HepG2 (cell line): ENCODE measurements around the gene CENPO. TPM values are rescaled to one million over a fixed set of nuclear protein-coding genes. Genes with fewer than 3 reads are reported as not detected.

Experiments used
- ARNT ChIP-seq: fragments of 450-650 bp; IDR thresholded peaks from 2 replicates; pipeline ENCODE4 v1.6.1; 2017
- ATF1 ChIP-seq: IDR thresholded peaks from 2 replicates; pipeline ENCODE4 v1.6.1; 2016; ENCODE audit warnings: mild to moderate bottlenecking, control low read depth
- HDAC1 ChIP-seq: sonication (generic); formaldehyde crosslinking; IDR thresholded peaks from 2 replicates; pipeline ENCODE4 v1.5.1; 2020; ENCODE audit warnings: mild to moderate bottlenecking, missing genetic modification reagents
- HNRNPK ChIP-seq: fragments of 200-400 bp; formaldehyde crosslinking; IDR thresholded peaks from 2 replicates; pipeline ENCODE4 v1.6.1; 2018; ENCODE audit warnings: low read length, low read depth, moderate library complexity, mild to moderate bottlenecking; ENCODE audit not compliant: poor library complexity, severe bottlenecking
- KAT2B ChIP-seq: fragments of 150-350 bp; IDR thresholded peaks from 2 replicates; pipeline ENCODE4 v1.6.1; 2014; ENCODE audit warnings: low read depth, low read length, borderline replicate concordance
- MAFF ChIP-seq: IDR thresholded peaks from 2 replicates; pipeline ENCODE4 v1.6.1; 2011; ENCODE audit warnings: low read depth, low read length, improper control_type of control experiment
- MBNL3 ChIP-seq: fragments of 250-450 bp; sonication (Bioruptor Pico); conservative IDR thresholded peaks from 2 replicates; pipeline ENCODE4 v1.8.0; 2022; ENCODE audit warnings: mild to moderate bottlenecking, inconsistent platforms
- PRMT3 ChIP-seq: sonication (generic); formaldehyde crosslinking; IDR thresholded peaks from 2 replicates; pipeline ENCODE4 v1.8.1; 2022; ENCODE audit warnings: low read depth, mild to moderate bottlenecking, moderate library complexity, missing genetic modification reagents, borderline replicate concordance
- RARA ChIP-seq: IDR thresholded peaks from 2 replicates; pipeline ENCODE4 v1.6.1; 2016; ENCODE audit warnings: missing genetic modification reagents, missing compliant biosample characterization
- SALL2 ChIP-seq: sonication (generic); formaldehyde crosslinking; IDR thresholded peaks from 2 replicates; pipeline ENCODE4 v1.8.1; 2023; ENCODE audit warnings: mild to moderate bottlenecking, missing genetic modification reagents, inconsistent platforms
- SNAI1 ChIP-seq: sonication (generic); formaldehyde crosslinking; IDR thresholded peaks from 2 replicates; pipeline ENCODE4 v1.5.0; 2020; ENCODE audit warnings: mild to moderate bottlenecking, missing genetic modification reagents, borderline replicate concordance
- STAT6 ChIP-seq: sonication (generic); formaldehyde crosslinking; IDR thresholded peaks from 2 replicates; pipeline ENCODE4 v1.4.0; 2020; ENCODE audit warnings: missing genetic modification reagents, mild to moderate bottlenecking, borderline replicate concordance
- THAP9 ChIP-seq: sonication (generic); formaldehyde crosslinking; IDR thresholded peaks from 2 replicates; pipeline ENCODE4; 2020; ENCODE audit warnings: missing genetic modification reagents, mild to moderate bottlenecking, borderline replicate concordance
- ZBTB14 ChIP-seq: sonication (generic); formaldehyde crosslinking; IDR thresholded peaks from 2 replicates; pipeline ENCODE4 v1.4.0; 2020; ENCODE audit warnings: missing genetic modification reagents
- ZFP36 ChIP-seq: fragments of 150-350 bp; IDR thresholded peaks from 2 replicates; pipeline ENCODE4 v1.6.1; 2018; ENCODE audit warnings: borderline replicate concordance, low read length, low read depth; ENCODE audit not compliant: partially characterized antibody
- ZIK1 ChIP-seq: sonication (generic); formaldehyde crosslinking; IDR thresholded peaks from 2 replicates; pipeline ENCODE4 v1.5.0; 2020; ENCODE audit warnings: mild to moderate bottlenecking, low read depth, missing genetic modification reagents, borderline replicate concordance
- ZNF337 ChIP-seq: sonication (generic); formaldehyde crosslinking; IDR thresholded peaks from 2 replicates; pipeline ENCODE4 v1.5.1; 2020; ENCODE audit warnings: missing genetic modification reagents, low read depth, mild to moderate bottlenecking, borderline replicate concordance
- ZNF431 ChIP-seq: sonication (generic); formaldehyde crosslinking; IDR thresholded peaks from 2 replicates; pipeline ENCODE4 v1.9.0; 2022; ENCODE audit warnings: missing genetic modification reagents, low read depth, mild to moderate bottlenecking, borderline replicate concordance
- ZNF460 ChIP-seq: sonication (generic); formaldehyde crosslinking; IDR thresholded peaks from 2 replicates; pipeline ENCODE4 v1.5.1; 2020; ENCODE audit warnings: missing genetic modification reagents, mild to moderate bottlenecking, borderline replicate concordance
- ZNF558 ChIP-seq: sonication (generic); formaldehyde crosslinking; IDR thresholded peaks from 2 replicates; pipeline ENCODE4 v1.9.0; 2022; ENCODE audit warnings: mild to moderate bottlenecking, missing genetic modification reagents, borderline replicate concordance
- ZNF782 ChIP-seq: sonication (generic); formaldehyde crosslinking; IDR thresholded peaks from 2 replicates; pipeline ENCODE4 v1.4.0; 2020; ENCODE audit warnings: missing genetic modification reagents, mild to moderate bottlenecking, borderline replicate concordance
- ZSCAN12 ChIP-seq: sonication (generic); formaldehyde crosslinking; IDR thresholded peaks from 2 replicates; pipeline ENCODE4 v1.9.0; 2021; ENCODE audit warnings: mild to moderate bottlenecking, missing genetic modification reagents
- polyA plus RNA-seq, 8 experiments: library from polyadenylated mRNA; depleted of rRNA in 3 of 8; stranded (reverse) in 7 of 8; unstranded in 1 of 8; fragments of >200 nt; fragmentation: Illumina TruSeq in 4 of 8; extraction: Trizol in 4 of 8; gene quantifications; 2 replicates each; pipeline versions ENCODE4 v1.2.1 to v1.2.3, GENCODE V29; 2011 to 2016; ENCODE audit warnings: low read depth in 4 of 8, missing spikeins in 1 of 8, mixed read lengths in 1 of 8; ENCODE audit not compliant: insufficient read depth in 1 of 8
- total RNA-seq, 5 experiments: library from RNA; depleted of rRNA; stranded (reverse); fragments of >200 nt; fragmentation: Illumina TruSeq; extraction: Trizol; gene quantifications; 2 replicates each; pipeline ENCODE4 v1.2.3, GENCODE V29; 2016; ENCODE audit warnings: low read depth in 1 of 5

The CENPO gene
- total and polyA plus RNA-seq, 2 of the 13 experiments (the other 11 are each of a cell fraction or from before 2014, with no cell fraction given): 19.7 to 35.5 TPM

GRCh38 chr2:24792874-24793760 is at the start of gene CENPO, which contains the start of gene PTRHD1 (continued):
- TF ChIP-seq ZSCAN12 (no peak), HNRNPK (no peak), ZNF431 (CRISPR knock-in tag) (peak; percentile 76), THAP9 (CRISPR knock-in tag) (peak; percentile 99), KAT2B (no peak), HDAC1 (CRISPR knock-in tag) (peak; percentile 94), MAFF (no peak), ARNT (no peak), ZFP36 (peak; percentile 16), ZIK1 (CRISPR knock-in tag) (no peak), ZBTB14 (CRISPR knock-in tag) (peak; percentile 78), MBNL3 (CRISPR knock-in tag) (no peak), STAT6 (CRISPR knock-in tag) (peak; percentile 26; the same call in 1 of the 2 replicates), SNAI1 (CRISPR knock-in tag) (no peak; the same call in 1 of the 2 replicates), ZNF460 (CRISPR knock-in tag) (peak; percentile 39; the same call in 1 of the 2 replicates), PRMT3 (CRISPR knock-in tag) (peak; percentile 34; the same call in 1 of the 2 replicates), ZNF782 (peak; percentile 91; the same call in 1 of the 2 replicates), ZNF337 (CRISPR knock-in tag) (no peak), ATF1 (CRISPR knock-in tag) (no peak), ZNF558 (CRISPR knock-in tag) (peak; percentile 87; the same call in 1 of the 2 replicates), SALL2 (CRISPR knock-in tag) (peak; percentile 77; the same call in 1 of the 2 replicates), RARA (CRISPR knock-in tag) (no peak)
